ENCODE data around the gene RAB20.

- TF ChIP-seq, protein P1, sequence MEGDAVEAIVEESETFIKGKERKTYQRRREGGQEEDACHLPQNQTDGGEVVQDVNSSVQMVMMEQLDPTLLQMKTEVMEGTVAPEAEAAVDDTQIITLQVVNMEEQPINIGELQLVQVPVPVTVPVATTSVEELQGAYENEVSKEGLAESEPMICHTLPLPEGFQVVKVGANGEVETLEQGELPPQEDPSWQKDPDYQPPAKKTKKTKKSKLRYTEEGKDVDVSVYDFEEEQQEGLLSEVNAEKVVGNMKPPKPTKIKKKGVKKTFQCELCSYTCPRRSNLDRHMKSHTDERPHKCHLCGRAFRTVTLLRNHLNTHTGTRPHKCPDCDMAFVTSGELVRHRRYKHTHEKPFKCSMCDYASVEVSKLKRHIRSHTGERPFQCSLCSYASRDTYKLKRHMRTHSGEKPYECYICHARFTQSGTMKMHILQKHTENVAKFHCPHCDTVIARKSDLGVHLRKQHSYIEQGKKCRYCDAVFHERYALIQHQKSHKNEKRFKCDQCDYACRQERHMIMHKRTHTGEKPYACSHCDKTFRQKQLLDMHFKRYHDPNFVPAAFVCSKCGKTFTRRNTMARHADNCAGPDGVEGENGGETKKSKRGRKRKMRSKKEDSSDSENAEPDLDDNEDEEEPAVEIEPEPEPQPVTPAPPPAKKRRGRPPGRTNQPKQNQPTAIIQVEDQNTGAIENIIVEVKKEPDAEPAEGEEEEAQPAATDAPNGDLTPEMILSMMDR (IDR thresholded peaks at IDR 0.05), result no peak
- no peak for TF ChIP-seq POLR2A (IDR thresholded peaks at IDR 0.05)
Measured at GRCh38 chr13:110553417-110553816, 8.1 kb downstream of the RAB20 start.
